ENCODE results near the gene CELF3.

GRCh38 chr1:151711951-151712350, 4.7 kb downstream of the CELF3 start:
- TF ChIP-seq CTCF (conservative IDR thresholded peaks at IDR 0.05; ENCODE audit: low read depth, low read length) = no peak
- TF ChIP-seq CEBPB (IDR thresholded peaks at IDR 0.05; ENCODE audit: low read depth, low read length) = no peak
- no peak for TF ChIP-seq ELK1 (IDR thresholded peaks at IDR 0.05; ENCODE audit: borderline replicate concordance, low read depth, low read length)
- no peak for TF ChIP-seq POLR2A (IDR thresholded peaks at IDR 0.05; ENCODE audit: low read depth, low read length)
- TF ChIP-seq SMC3 (IDR thresholded peaks at IDR 0.05; ENCODE audit: low read depth, low read length) = no peak
- TF ChIP-seq BHLHE40 (IDR thresholded peaks at IDR 0.05; ENCODE audit: low read depth, low read length) = no peak
- TF ChIP-seq RFX5 (IDR thresholded peaks at IDR 0.05; ENCODE audit: low read depth, low read length) = no peak
- no peak for TF ChIP-seq MAFK (IDR thresholded peaks at IDR 0.05; ENCODE audit: low read depth, low read length)
- TF ChIP-seq MXI1 (IDR thresholded peaks at IDR 0.05; ENCODE audit: borderline replicate concordance, low read depth, low read length) = no peak
- TF ChIP-seq RCOR1 (IDR thresholded peaks at IDR 0.05; ENCODE audit: insufficient replicate concordance, low read length) = no peak
- TF ChIP-seq CHD1 (IDR thresholded peaks at IDR 0.05; ENCODE audit: low read depth, low read length) = no peak
- no peak for TF ChIP-seq RAD21 (IDR thresholded peaks at IDR 0.05; ENCODE audit: low read length)
- TF ChIP-seq FOS (IDR thresholded peaks at IDR 0.05; ENCODE audit: low read depth, low read length) = no peak
